HCT116 (cell line): ENCODE measurements around the gene CCDC137. TPM values are rescaled to one million over a fixed set of nuclear protein-coding genes. Genes with fewer than 3 reads are reported as not detected.

Experiments
- ATAC-seq: fragments of 200-7000 bp; cut with Tn5 transposase; 2 replicates; pipeline ENCODE4 v1.9.1; 2020; ENCODE audit warnings: mild to moderate bottlenecking, moderate library complexity
- BruUV-seq: library from RNA; stranded (reverse); fragments of 400-500 nt; replicated peaks from 2 replicates; lab custom pipeline; 2021; lab: Mats Ljungman, UMichigan
- CTCF ChIA-PET: fragments of 300-600 bp; sonication (Branson Sonifier 250); formaldehyde crosslinking; loops from one replicate; lab custom pipeline; 2021; ENCODE audit warnings: antibody characterized with exemption; lab: Charles Lee
- POLR2A ChIA-PET: fragments of 300-600, 350-600 bp; sonication (Branson Sonifier 250); formaldehyde crosslinking; loops from one replicate; lab custom pipeline; 2021; ENCODE audit warnings: antibody characterized with exemption; lab: Charles Lee
- RAD21 ChIA-PET, 2 experiments: fragments of 300-600 bp; sonication (Branson Sonifier 250); formaldehyde crosslinking; loops; one replicate each; lab custom pipeline; 2023; ENCODE audit warnings: low total read pairs in 2 of 2; ENCODE audit not compliant: uncharacterized antibody in 2 of 2, unreplicated experiment in 2 of 2, low non-redundant PET in 1 of 2; lab: Charles Lee
- DNase-seq: peaks from one replicate; pipeline ENCODE4 v3.0.0-alpha.2; 2010; ENCODE audit warnings: low read depth, low spot score
- H2AFZ ChIP-seq: fragments of 200-600 bp; shearing (Covaris generic), sonication (generic); 2 replicates; pipeline ENCODE4 v1.6.1; 2017; ENCODE audit warnings: low read depth, mixed run types, mixed read lengths, antibody characterized with exemption, low read length; ENCODE audit not compliant: poor library complexity, severe bottlenecking
- H3K27ac ChIP-seq: 2 replicates; pipeline ENCODE4 v1.5.1; 2012; ENCODE audit warnings: low read depth, low read length
- H3K27me3 ChIP-seq: fragments of 200-600 bp; sonication (generic); 2 replicates; pipeline ENCODE4 v1.6.1; 2016; ENCODE audit warnings: mixed run types, low read length, mixed read lengths; ENCODE audit not compliant: insufficient read depth
- H3K36me3 ChIP-seq, 2 experiments: fragments of 200-500 bp in 1 of 2; fragments of 200-600 bp in 1 of 2; sonication (Bioruptor generic) in 1 of 2; sonication (generic) in 1 of 2; 2 replicates each; pipeline versions ENCODE4 v1.5.1 to v1.6.1; 2014 to 2016; ENCODE audit warnings: low read length in 2 of 2, inconsistent platforms in 1 of 2, mixed read lengths in 1 of 2, mixed run types in 1 of 2; ENCODE audit not compliant: insufficient read depth in 2 of 2, control insufficient read depth in 1 of 2
- H3K4me1 ChIP-seq, 2 experiments: fragments of 200-600 bp in 1 of 2; sonication (generic) in 1 of 2; 2 replicates each; pipeline versions ENCODE4 v1.5.1 to v1.6.1; 2012 to 2017; ENCODE audit warnings: low read length in 2 of 2, inconsistent platforms in 1 of 2, mild to moderate bottlenecking in 1 of 2, mixed read lengths in 1 of 2, mixed run types in 1 of 2, moderate library complexity in 1 of 2; ENCODE audit not compliant: insufficient read depth in 2 of 2, control insufficient read depth in 1 of 2
- H3K4me2 ChIP-seq: fragments of 200-600 bp; sonication (generic); 2 replicates; pipeline ENCODE4 v1.6.1; 2017; ENCODE audit warnings: mixed run types, low read length, mixed read lengths
- H3K4me3 ChIP-seq, 2 experiments: fragments of 200-600 bp in 1 of 2; sonication (generic) in 1 of 2; replicated peaks in 1 of 2; 2 replicates each; pipeline ENCODE4 v1.5.1; 2011 to 2016; ENCODE audit warnings: low read length in 2 of 2, control low read depth in 1 of 2, low read depth in 1 of 2, mild to moderate bottlenecking in 1 of 2, mixed read lengths in 1 of 2, mixed run types in 1 of 2
- H3K79me2 ChIP-seq: fragments of 200-600 bp; sonication (generic); 2 replicates; pipeline ENCODE4 v1.6.1; 2017; ENCODE audit warnings: mild to moderate bottlenecking, mixed run types, low read length, moderate library complexity, mixed read lengths; ENCODE audit not compliant: insufficient read depth
- H3K9ac ChIP-seq: fragments of 200-600 bp; sonication (generic); 2 replicates; pipeline ENCODE4 v1.6.1; 2016; ENCODE audit warnings: low read length, mixed read lengths
- H3K9me2 ChIP-seq: fragments of 200-600 bp; sonication (generic), shearing (Covaris generic); 2 replicates; pipeline ENCODE4 v1.6.1; 2017; ENCODE audit warnings: mixed run types, mild to moderate bottlenecking, moderate library complexity; ENCODE audit not compliant: insufficient read depth
- H3K9me3 ChIP-seq, 2 experiments: fragments of 200-500 bp in 1 of 2; fragments of 200-600 bp in 1 of 2; sonication (Bioruptor generic) in 1 of 2; sonication (generic) in 1 of 2; 2 replicates each; pipeline ENCODE4 v1.6.1; 2014 to 2017; ENCODE audit warnings: low read length in 2 of 2, mixed read lengths in 2 of 2, inconsistent platforms in 1 of 2, low read depth in 1 of 2, mild to moderate bottlenecking in 1 of 2, mixed run types in 1 of 2, moderate library complexity in 1 of 2; ENCODE audit not compliant: control insufficient read depth in 1 of 2, insufficient read depth in 1 of 2
- H4K20me1 ChIP-seq: fragments of 200-600 bp; sonication (generic), shearing (Covaris generic); 2 replicates; pipeline ENCODE4 v1.6.1; 2017; ENCODE audit warnings: mixed run types, mild to moderate bottlenecking, moderate library complexity; ENCODE audit not compliant: insufficient read depth
- CBX3 ChIP-seq: IDR thresholded peaks from 2 replicates; pipeline ENCODE4 v1.6.1; 2012; ENCODE audit warnings: low read depth
- EGR1 ChIP-seq: IDR thresholded peaks from 2 replicates; pipeline ENCODE4 v1.6.1; 2012; ENCODE audit warnings: low read depth
- POLR2AphosphoS5 ChIP-seq: IDR thresholded peaks from 2 replicates; pipeline ENCODE4 v1.6.1; 2011; ENCODE audit warnings: mild to moderate bottlenecking, low read depth, low read length, moderate library complexity
- RAD21 ChIP-seq: IDR thresholded peaks from 2 replicates; pipeline ENCODE4 v1.6.1; 2012; ENCODE audit warnings: low read depth, mild to moderate bottlenecking
- TCF7L2 ChIP-seq: IDR thresholded peaks from 2 replicates; pipeline ENCODE4 v1.7.0; 2011; ENCODE audit warnings: borderline replicate concordance, inconsistent platforms; ENCODE audit not compliant: insufficient read depth, insufficient read length; ENCODE audit errors: extremely low read depth
- intact Hi-C: fragments of 100-400 bp; cut with micrococcal nuclease; formaldehyde crosslinking; loops from 2 replicates; pipeline ENCODE4 v1.10.0; 2022
- total RNA-seq: library from RNA; stranded (reverse); gene quantifications from one replicate; pipeline ENCODE4 v1.2.1, GENCODE V29; 2021; ENCODE audit not compliant: unreplicated experiment
- TF ChIP-seq, protein P1 (sequence below), 3 experiments: fragments of 200-600 bp in 1 of 3; sonication (generic) in 1 of 3; IDR thresholded peaks in 2 of 3; conservative IDR thresholded peaks in 1 of 3; 2 replicates each; pipeline ENCODE4 v1.5.1; 2012 to 2017; ENCODE audit warnings: low read depth in 2 of 3, low read length in 2 of 3, antibody characterized with exemption in 1 of 3, borderline replicate concordance in 1 of 3, control low read depth in 1 of 3, mild to moderate bottlenecking in 1 of 3, mixed read lengths in 1 of 3, mixed run types in 1 of 3, moderate library complexity in 1 of 3; ENCODE audit not compliant: insufficient read depth in 1 of 3

Gene CCDC137
- total RNA-seq, 1 experiment from 2014 or later = 77.5 TPM

DNA sequence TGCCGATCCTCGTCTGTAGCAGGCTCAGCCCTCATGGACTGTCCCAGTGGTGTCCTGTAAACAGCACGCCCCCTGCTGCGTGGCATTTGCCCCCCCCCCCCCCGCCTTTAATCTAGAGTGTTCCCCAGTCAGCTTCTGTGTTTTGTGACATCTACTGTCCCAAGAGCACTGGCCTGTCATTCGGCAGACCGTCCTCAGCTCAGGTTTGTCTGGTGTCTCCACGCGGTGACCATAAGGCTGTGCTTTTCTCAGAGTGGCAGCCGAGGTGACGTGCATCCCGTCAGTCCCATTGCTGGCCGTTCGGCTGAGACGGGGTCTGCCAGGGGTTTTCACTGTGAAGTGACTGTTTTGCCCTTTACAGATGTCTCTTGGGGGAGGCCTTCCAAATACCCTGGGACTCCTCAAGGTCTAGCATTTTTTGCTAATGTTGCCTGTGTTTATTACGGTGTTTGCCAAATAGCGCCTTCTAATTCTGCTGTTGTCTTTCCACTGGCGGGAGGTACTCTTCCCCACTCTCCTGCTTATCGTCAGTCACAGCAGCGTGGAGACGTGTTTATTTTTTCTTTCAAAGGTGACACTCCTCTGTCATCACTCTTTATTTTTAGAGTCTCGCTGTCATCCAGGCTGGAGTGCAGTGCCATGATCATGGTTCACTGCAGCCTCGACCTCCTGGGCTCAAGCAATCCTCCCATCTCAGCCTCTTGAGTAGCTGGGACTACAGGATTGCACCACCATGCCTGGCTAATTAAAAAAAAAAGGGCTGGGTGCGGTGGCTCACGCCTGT, 30.9 kb downstream of the CCDC137 start:
- no peak overlapping the region for H2AFZ ChIP-seq
- H4K20me1 ChIP-seq = no peaks in the 10 kb centered on the region; the same call in 1 of the 2 replicates
- CTCF ChIA-PET = no interaction called here
- H3K9me2 ChIP-seq = no peaks in the 10 kb centered on the region
- H3K4me3 ChIP-seq = no peak overlapping the region
- intact Hi-C loops = loop anchor here (10.0 kb wide), 1 partner anchor 143 kb away; the partner anchor contains the start of gene FAAP100
- BruUV-seq = no TSS peak
- no peak overlapping the region for H3K4me2 ChIP-seq
- H3K36me3 ChIP-seq = peaks cover 46 to 71% of the 10 kb centered on the region in 2 experiments
- ATAC-seq = no peak
- H3K27me3 ChIP-seq = no peaks in the 10 kb centered on the region
- H3K9me3 ChIP-seq = no peaks in the 10 kb centered on the region
- peaks cover 84% of the 10 kb centered on the region for H3K79me2 ChIP-seq
- POLR2A ChIA-PET = no interaction called here
- no peak overlapping the region for H3K9ac ChIP-seq
- H3K4me1 ChIP-seq = peaks cover 9 to 18% of the 10 kb centered on the region in 2 experiments
- H3K27ac ChIP-seq = peak overlapping the region; percentile 27; the same call in 1 of the 2 replicates
- TF ChIP-seq, protein P1, sequence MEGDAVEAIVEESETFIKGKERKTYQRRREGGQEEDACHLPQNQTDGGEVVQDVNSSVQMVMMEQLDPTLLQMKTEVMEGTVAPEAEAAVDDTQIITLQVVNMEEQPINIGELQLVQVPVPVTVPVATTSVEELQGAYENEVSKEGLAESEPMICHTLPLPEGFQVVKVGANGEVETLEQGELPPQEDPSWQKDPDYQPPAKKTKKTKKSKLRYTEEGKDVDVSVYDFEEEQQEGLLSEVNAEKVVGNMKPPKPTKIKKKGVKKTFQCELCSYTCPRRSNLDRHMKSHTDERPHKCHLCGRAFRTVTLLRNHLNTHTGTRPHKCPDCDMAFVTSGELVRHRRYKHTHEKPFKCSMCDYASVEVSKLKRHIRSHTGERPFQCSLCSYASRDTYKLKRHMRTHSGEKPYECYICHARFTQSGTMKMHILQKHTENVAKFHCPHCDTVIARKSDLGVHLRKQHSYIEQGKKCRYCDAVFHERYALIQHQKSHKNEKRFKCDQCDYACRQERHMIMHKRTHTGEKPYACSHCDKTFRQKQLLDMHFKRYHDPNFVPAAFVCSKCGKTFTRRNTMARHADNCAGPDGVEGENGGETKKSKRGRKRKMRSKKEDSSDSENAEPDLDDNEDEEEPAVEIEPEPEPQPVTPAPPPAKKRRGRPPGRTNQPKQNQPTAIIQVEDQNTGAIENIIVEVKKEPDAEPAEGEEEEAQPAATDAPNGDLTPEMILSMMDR (IDR thresholded peaks at IDR 0.05 in 2 of 3, conservative IDR thresholded peaks at IDR 0.05 in 1 of 3; ENCODE audit: borderline replicate concordance in 1 of 3, insufficient read depth in 1 of 3, low read depth in 2 of 3, low read length in 2 of 3) = no peak
- TF ChIP-seq CBX3 (no peak), POLR2AphosphoS5 (no peak), TCF7L2 (no peak), EGR1 (no peak), RAD21 (no peak)
- DNase-seq = no peak
- RAD21 ChIA-PET = no interaction called here
